Peyer's patch (tissue), 4 donors: ENCODE data around the gene PHLDB3. TPM values are rescaled to one million over a fixed set of nuclear protein-coding genes. Genes with fewer than 3 reads are reported as not detected.

Experiments used
- DNase-seq, 3 donors: peaks; one replicate each; pipeline ENCODE4 v3.0.0-alpha.2; 2017 to 2019
- H3K27ac ChIP-seq, 4 donors: fragments of 200-600 bp; sonication (generic); one replicate each; pipeline ENCODE4 v1.5.1; 2016 to 2019
- H3K27me3 ChIP-seq, 2 donors: fragments of 200-600 bp; sonication (generic); one replicate each; pipeline ENCODE4 v1.5.1; 2019
- H3K36me3 ChIP-seq, 3 donors: fragments of 200-600 bp; sonication (generic); one replicate each; pipeline ENCODE4 v1.5.1; 2016 to 2019
- H3K4me1 ChIP-seq, 4 donors: fragments of 200-600 bp; sonication (generic); one replicate each; pipeline ENCODE4 v1.5.1; 2016 to 2019
- H3K4me3 ChIP-seq, 4 donors: fragments of 200-600 bp; sonication (generic); 1 replicate in 3 of 4; 2 replicates in 1 of 4; pipeline ENCODE4 v1.5.1; 2016 to 2019; ENCODE audit warnings: mild to moderate bottlenecking in 1 of 4
- H3K9me3 ChIP-seq, 4 donors: fragments of 200-600 bp; sonication (generic); one replicate each; pipeline ENCODE4 v1.5.1; 2016 to 2019; ENCODE audit warnings: mild to moderate bottlenecking in 1 of 4
- CTCF ChIP-seq, 6 experiments: fragments of 450-650 bp in 4 of 6; fragments of 200-600 bp in 2 of 6; sonication (generic) in 1 of 6; IDR thresholded peaks; one replicate each; pipeline ENCODE4 v1.5.1; 2017 to 2019; ENCODE audit warnings: antibody characterized with exemption in 6 of 6, mild to moderate bottlenecking in 3 of 6, moderate library complexity in 1 of 6
- POLR2A ChIP-seq, 2 donors: fragments of 450-650 bp; IDR thresholded peaks; one replicate each; pipeline ENCODE4 v1.5.1; 2017; ENCODE audit warnings: antibody characterized with exemption in 2 of 2, mild to moderate bottlenecking in 2 of 2, moderate library complexity in 2 of 2
- total RNA-seq, 4 donors: library from RNA; depleted of rRNA; stranded (reverse); fragments of >200 nt; gene quantifications; one replicate each; pipeline ENCODE4 v1.1.0, GENCODE V29; 2016

Gene PHLDB3
- total RNA-seq, 4 donors from 2014 or later, result 13.0 to 23.4 (median 18.0) TPM

GRCh38 chr19:43479961-43480561 lies 24.5 kb downstream of the PHLDB3 start:
- Histone ChIP-seq H3K4me1 (no peaks in the 10 kb centered on the region), H3K4me3 (no peak overlapping the region), H3K27ac (no peak overlapping the region), H3K36me3 (peaks cover 0 to 17% (median 0%) of the 10 kb centered on the region in 3 donors), H3K27me3 (no peaks in the 10 kb centered on the region), H3K9me3 (no peaks in the 10 kb centered on the region)
- no peak for DNase-seq
- TF ChIP-seq CTCF (IDR thresholded peaks at IDR 0.05) (no peak), POLR2A (IDR thresholded peaks at IDR 0.05) (no peak)

- no peaks in the 10 kb centered on the region for H3K4me1 ChIP-seq
- H3K27ac ChIP-seq, result no peak overlapping the region
- TF ChIP-seq CTCF (IDR thresholded peaks at IDR 0.05) (no peak), POLR2A (IDR thresholded peaks at IDR 0.05) (no peak)
- no peaks in the 10 kb centered on the region for H3K9me3 ChIP-seq
- no peaks in the 10 kb centered on the region for H3K27me3 ChIP-seq
- H3K36me3 ChIP-seq, result peaks cover 0 to 17% (median 0%) of the 10 kb centered on the region in 3 donors
- H3K4me3 ChIP-seq, result no peak overlapping the region
- DNase-seq, result no peak
Observed at GRCh38 chr19:43479226-43479625, 25.3 kb downstream of the PHLDB3 start.

GRCh38 chr19:43478323-43478722 lies 26.2 kb downstream of the PHLDB3 start:
- H3K27ac ChIP-seq, result no peak overlapping the region
- DNase-seq, result no peak
- H3K36me3 ChIP-seq, result peaks cover 0 to 17% (median 0%) of the 10 kb centered on the region in 3 donors
- H3K9me3 ChIP-seq, result no peaks in the 10 kb centered on the region
- H3K4me3 ChIP-seq, result no peak overlapping the region
- no peak for TF ChIP-seq POLR2A (IDR thresholded peaks at IDR 0.05)
- no peak for TF ChIP-seq CTCF (IDR thresholded peaks at IDR 0.05)
- H3K4me1 ChIP-seq, result no peaks in the 10 kb centered on the region
- H3K27me3 ChIP-seq, result no peaks in the 10 kb centered on the region

GRCh38 chr19:43476606-43477005 lies 27.9 kb downstream of the PHLDB3 start:
- no peak for TF ChIP-seq POLR2A (IDR thresholded peaks at IDR 0.05)
- TF ChIP-seq CTCF (IDR thresholded peaks at IDR 0.05), result no peak
- peak overlapping the region in 1 of 4 donors; percentile 73 for H3K27ac ChIP-seq

GRCh38 chr19:43474986-43475705 lies 29.4 kb downstream of the PHLDB3 start:
- H3K36me3 ChIP-seq, result peaks cover 0 to 3% (median 0%) of the 10 kb centered on the region in 3 donors
- peak overlapping the region; percentile 59 to 80 (median 68) for H3K27ac ChIP-seq
- peak overlapping the region; percentile 24 to 55 (median 40) for H3K4me3 ChIP-seq
- no peaks in the 10 kb centered on the region for H3K4me1 ChIP-seq
- TF ChIP-seq POLR2A (IDR thresholded peaks at IDR 0.05) (peak in 1 of 2 donors; percentile 39), CTCF (IDR thresholded peaks at IDR 0.05) (no peak)
- no peaks in the 10 kb centered on the region for H3K9me3 ChIP-seq
- peak; percentile 89 to 97 (median 96) for DNase-seq
- H3K27me3 ChIP-seq, result no peaks in the 10 kb centered on the region

More at GRCh38 chr19:43476606-43477005, 27.9 kb downstream of the PHLDB3 start:
- Histone ChIP-seq H3K4me1 (no peaks in the 10 kb centered on the region), H3K27me3 (no peaks in the 10 kb centered on the region), H3K36me3 (peaks cover 0 to 17% (median 0%) of the 10 kb centered on the region in 3 donors), H3K9me3 (no peaks in the 10 kb centered on the region), H3K4me3 (no peak overlapping the region)
- no peak for DNase-seq
